GM18505 (cell line): ENCODE measurements around the gene ETAA1.

ENCODE experiments used
- ATAC-seq: cut with Tn5 transposase; IDR thresholded peaks from one replicate; pipeline ENCODE4 v1.9.1; 2021; ENCODE audit not compliant: unreplicated experiment
- POLR2A ChIP-seq: IDR thresholded peaks from 4 replicates; pipeline ENCODE4 v1.6.1; 2011; ENCODE audit warnings: borderline replicate concordance; ENCODE audit not compliant: insufficient read depth, insufficient read length; ENCODE audit errors: extremely low read depth

ETAA1 gene

DNA sequence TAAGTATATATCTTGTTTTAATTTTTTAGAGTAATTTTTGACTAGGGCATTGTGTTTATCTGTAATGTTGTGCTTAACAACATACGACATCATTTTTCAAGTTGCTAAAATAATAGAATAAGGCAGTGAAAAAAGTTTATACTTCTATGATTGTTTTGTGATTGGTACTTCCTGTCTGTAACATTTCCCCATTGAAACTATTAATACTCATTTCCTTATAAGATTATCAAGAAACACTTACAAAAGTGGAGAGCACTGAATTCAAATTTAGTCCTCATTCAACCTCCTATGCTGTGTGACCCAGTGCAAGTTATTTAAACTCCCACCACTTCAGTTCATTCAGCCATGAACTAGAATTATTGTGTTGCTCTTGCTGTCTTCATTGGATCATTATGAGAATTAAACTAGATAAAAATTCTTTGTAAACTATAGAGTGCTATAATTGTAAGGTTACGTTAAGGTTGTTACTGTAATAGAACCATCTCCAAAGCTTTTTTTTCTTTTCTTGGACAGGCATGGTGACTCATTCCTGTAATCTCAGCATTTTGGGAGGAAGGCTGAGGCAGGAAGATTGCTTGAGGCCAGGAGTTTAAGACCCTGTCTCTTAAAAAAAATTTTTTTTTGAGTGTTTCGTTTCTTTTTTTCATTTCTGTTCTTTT lies 2.8 kb downstream of the ETAA1 start:
- ATAC-seq: no peak
- TF ChIP-seq POLR2A: no peak

DNA sequence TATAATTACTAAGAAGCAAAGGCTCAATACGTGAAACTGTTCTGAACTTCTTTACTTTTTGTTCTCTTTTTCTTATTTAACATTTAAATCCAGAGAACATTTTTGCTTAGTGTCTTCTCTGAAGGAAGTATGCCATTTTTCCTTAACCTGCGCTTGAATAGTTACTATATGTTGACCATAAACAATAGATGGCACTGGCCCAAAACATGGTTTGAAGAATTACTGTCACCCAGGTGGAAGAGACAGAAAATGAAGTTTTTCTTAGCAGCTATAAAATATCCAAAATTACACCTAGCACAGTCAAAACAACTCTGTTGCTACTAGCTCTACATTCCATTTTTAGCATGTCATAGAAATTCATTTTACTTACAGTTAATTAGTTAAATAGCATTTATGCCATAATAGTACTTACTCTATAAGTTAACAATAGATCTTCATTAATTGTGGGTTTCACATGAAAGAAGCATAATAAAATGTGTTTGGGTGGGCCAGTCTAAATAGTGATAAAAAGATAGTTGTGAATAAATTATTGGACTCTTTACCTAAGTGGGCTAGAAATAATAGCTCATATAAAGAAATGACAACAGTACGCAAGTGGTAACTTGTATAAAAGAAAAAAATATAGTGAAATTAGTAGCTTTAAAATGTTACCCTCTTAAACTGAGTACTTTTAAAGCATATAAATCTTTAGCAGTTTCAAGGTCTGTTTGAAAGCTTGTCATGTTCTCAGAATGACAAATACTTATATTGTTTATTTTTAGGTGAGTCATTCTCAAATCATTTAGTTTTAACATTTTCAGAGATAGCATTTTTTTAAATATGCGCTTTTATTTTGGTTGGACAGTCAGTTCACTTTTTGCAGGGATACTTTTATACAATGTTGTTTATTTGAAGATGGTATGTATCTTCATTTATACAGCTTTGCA lies 3.7 kb downstream of the ETAA1 start:
- TF ChIP-seq POLR2A: no peak
- ATAC-seq: no peak

DNA sequence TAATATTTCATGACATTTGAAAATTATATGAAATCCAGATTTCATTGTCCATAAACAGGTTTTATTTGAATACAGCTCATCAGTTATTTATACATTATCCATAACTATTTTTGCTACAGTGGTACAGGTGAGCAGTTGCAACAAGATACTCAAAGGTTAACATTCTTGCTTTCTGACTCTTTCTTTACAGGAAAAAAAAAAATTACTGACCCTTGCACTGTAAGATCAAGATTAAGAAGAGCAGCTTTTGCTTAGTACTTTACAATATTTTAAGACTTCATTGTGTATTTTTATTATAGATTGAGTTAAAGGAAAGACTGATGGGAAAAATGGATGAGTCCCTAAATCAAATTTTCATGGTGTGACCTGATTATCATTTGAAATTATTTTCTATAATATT lies 11.2 kb downstream of the ETAA1 start:
- TF ChIP-seq POLR2A: no peak
- no peak for ATAC-seq

DNA sequence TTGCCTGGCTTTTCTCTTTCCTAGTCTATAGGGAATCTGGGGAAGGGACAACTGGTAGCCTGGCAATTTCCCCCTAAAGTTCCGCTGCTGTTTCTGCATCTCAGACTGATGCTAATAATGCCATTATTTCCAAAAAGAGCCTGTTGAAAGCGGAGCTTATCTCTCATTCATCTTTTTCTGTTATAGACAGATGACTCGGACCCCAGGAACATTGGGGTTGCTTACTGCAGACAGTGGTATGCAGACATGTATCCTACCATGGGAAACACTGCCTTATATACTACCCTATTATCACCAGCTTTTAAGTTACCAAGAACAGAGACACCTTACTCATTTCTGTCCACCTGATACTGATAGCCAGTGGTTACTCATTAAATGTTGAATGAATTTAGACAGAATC lies 15.3 kb downstream of the ETAA1 start:
- no peak for ATAC-seq
- TF ChIP-seq POLR2A: no peak

DNA sequence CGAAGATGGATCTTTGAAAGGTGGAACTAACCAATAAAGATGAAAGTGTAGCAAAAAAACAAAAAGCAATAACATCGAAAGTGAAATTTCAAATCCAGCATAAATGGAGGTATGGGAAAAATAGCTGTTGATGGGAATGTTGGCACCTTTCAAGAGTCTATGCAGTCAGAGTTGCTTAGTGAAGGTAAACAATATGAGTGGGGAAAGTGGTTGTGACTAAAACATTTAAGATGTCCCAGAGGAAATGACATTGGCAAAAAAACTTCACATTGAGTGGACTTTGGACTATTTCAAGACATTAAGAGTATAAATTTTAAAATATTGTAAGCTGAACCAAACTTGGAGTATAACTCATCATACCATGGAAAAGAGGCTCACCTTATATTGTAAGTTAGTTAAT lies 17.7 kb downstream of the ETAA1 start:
- no peak for ATAC-seq
- no peak for TF ChIP-seq POLR2A

DNA sequence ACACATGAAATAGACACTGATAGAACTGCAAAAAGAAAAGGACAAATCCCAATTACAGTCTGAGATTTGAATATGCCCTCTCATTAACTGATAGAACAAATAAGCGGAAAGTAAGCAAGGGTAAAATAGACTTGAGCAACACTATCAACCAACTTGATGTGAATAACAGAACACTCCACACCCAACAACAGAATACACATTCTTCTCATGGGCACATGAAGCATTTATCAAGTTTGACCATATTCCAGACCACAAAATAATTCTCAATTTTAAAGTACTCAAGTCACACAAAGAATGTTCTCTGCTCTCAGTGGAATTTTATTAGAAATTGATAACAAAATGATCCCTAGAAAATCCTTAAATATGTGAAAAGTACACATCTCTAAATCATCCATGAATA lies 19.0 kb downstream of the ETAA1 start:
- ATAC-seq: no peak
- no peak for TF ChIP-seq POLR2A

DNA sequence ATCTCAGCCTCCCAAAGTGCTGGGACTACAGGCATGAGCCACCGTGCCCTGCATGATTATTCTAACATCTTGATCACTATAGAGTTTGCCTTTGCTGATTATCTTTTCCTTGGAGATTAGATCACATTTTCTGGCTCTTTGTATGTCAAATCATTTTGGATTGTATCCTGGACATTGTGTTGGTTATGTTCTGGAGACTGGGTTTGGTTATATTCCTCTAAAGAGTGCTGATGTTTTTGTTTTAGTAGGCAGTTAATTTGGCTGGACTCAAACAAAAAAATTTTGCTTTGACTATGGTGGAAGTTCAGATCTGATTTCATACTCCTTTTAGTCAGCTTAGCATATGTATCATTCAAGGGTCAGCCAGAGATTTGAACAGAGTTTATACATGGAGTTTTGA lies 26.4 kb downstream of the ETAA1 start:
- ATAC-seq: no peak
- TF ChIP-seq POLR2A: no peak

GRCh38 chr2:67436221-67436620 lies 39.1 kb downstream of the ETAA1 start:
- ATAC-seq: no peak
- no peak for TF ChIP-seq POLR2A

DNA sequence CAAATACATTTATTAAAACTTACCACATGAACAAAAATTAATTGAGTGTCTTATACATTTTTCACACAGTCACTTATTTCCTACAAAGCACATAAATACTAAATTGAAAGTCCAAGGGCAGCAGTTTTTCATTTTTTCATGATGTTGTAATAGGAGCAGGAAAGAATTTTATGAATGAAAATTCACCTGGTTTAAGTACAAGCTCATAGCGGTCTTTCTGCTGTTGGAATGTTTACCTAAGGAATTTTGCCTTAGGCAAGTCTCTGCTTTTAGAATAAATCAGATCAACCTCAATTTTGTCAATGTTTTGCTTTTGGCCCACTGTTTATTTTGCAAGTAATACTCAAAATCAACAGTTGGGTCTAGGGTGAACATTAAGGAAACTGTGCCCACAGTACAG lies 40.0 kb downstream of the ETAA1 start:
- no peak for ATAC-seq

DNA sequence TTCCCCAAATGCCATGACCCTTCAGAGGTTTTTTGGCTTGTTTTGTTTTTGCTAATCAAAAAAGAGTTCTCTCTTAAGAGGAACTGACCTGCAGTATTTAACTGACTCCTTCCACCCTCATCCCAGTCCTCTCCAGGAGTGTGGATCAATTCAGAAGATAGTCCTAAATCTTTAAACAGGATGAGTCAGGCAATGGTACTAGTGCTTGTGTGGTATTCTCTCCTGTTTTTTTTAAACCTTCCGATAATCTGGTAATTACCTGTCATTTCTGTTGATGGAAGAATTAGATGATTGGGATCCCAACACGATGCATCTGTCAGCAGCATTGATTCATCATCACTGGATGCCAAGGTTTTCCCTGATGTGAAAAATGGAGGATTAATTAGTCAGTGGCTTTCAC lies 41.2 kb downstream of the ETAA1 start:
- ATAC-seq: no peak
- no peak for TF ChIP-seq POLR2A

More for the DNA sequence above, 40.0 kb downstream of the ETAA1 start:
- no peak for TF ChIP-seq POLR2A

GRCh38 chr2:67445652-67446268 lies 48.6 kb downstream of the ETAA1 start:
- no peak for ATAC-seq

GRCh38 chr2:67446491-67446911 lies 49.4 kb downstream of the ETAA1 start:
- ATAC-seq: no peak
- TF ChIP-seq POLR2A: no peak

More at GRCh38 chr2:67445652-67446268, 48.6 kb downstream of the ETAA1 start:
- TF ChIP-seq POLR2A: no peak

GRCh38 chr2:67448648-67449047 lies 51.5 kb downstream of the ETAA1 start:
- no peak for TF ChIP-seq POLR2A
- no peak for ATAC-seq

DNA sequence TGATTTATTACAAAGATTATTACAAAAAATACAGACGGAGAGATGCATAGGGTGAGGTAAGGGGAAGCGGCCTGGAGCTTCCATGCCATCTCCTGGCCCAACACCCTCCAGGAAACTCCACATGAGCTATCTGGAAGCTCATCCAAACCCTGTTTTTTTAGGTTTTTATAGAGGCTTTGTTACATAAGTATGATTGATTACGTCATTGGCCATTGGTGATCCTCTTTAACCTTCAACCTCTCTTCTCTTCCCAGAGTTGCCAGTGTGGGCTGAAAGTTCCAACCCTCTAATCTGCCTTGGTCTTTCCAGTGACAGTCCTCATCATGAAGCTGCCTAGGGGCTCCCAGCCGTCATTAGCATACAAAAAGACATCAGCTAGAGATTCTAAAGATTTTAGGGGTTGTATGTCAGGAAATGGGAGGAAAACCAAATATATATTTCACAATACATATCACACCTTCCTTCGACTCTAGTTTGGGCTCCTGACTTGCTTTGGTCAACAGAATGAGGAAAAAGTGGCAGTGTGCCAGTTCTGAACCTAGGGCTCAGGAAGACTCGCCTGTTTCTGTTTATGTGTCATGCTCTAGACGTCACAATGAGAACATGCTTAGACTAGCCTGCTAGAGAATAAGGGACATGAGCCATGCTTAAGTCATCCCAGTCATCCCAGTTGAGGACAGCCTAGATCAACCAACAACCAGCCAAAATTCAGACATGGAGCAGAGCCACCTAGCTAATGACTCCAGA lies 54.1 kb downstream of the ETAA1 start:
- ATAC-seq: no peak
- TF ChIP-seq POLR2A: no peak

- no peak for ATAC-seq
- no peak for TF ChIP-seq POLR2A
Measured at GRCh38 chr2:67453310-67453709, 56.2 kb downstream of the ETAA1 start.
